Measurements from ENCODE around the gene SORCS2.
"Not testable (repeated sequence)": the region's sequence is repeated elsewhere in the genome, so short reads cannot be mapped to it uniquely, and the experiment has no call there.

SORCS2 gene

GRCh38 chr4:7212921-7213320, 20.6 kb downstream of the SORCS2 start:
- DNase-seq (ENCODE audit: low spot score): no peak
- H3K4me3 ChIP-seq: no peak overlapping the region
- no peak overlapping the region for H3K27ac ChIP-seq

DNA sequence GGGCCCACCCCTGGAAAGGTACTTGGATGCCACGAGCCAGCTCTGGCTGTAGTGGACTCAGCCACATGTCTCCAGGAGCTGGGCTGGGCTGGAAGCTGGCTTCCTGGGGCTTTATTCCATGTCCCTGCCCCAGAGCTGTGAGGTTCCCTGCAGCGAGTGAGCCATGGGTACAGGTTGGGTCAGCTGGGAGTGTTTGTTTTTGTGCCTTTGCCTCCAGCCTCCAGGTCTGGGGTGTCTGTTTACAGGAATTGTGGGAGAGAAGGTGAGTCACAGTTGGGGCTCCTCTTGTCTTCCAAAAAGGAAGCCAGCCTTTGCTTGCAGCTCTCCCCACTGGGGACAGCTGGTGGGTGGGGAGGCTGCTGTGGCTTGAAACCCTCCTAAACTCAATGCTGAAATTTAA, 21.5 kb downstream of the SORCS2 start:
- no peak for DNase-seq (ENCODE audit: low spot score)
- no peak for TF ChIP-seq CTCF (IDR thresholded peaks at IDR 0.05)
- Histone ChIP-seq H3K4me3 (no peak overlapping the region), H3K27ac (no peak overlapping the region)

More at GRCh38 chr4:7212921-7213320, 20.6 kb downstream of the SORCS2 start:
- TF ChIP-seq CTCF (IDR thresholded peaks at IDR 0.05): no peak

- TF ChIP-seq CTCF (IDR thresholded peaks at IDR 0.05): no peak
- Histone ChIP-seq H3K4me3 (no peak overlapping the region), H3K27ac (no peak overlapping the region)
- no peak for DNase-seq (ENCODE audit: low spot score)
Measured at GRCh38 chr4:7214359-7214758, 22.0 kb downstream of the SORCS2 start.

DNA sequence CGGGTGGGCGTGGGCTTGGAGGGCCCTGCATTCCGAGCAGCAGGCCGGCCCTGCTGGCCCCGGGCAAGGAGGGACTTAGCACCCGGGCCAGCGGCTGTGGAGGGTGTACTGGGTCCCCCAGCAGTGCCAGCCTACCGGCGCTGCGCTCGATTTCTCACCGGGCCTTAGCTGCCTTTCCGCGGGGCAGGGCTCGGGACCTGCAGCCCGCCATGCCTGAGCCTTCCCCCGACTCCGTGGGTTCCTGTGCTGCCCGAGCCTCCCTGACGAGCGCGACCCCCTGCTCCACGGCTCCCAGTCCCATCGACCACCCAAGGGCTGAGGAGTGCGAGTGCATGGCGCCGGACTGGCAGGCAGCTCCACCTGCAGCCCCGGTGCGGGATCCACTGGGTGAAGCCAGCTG, 22.8 kb downstream of the SORCS2 start:
- not testable (repeated sequence) for H3K4me3 ChIP-seq; DNase-seq (ENCODE audit: low spot score); H3K27ac ChIP-seq

DNA sequence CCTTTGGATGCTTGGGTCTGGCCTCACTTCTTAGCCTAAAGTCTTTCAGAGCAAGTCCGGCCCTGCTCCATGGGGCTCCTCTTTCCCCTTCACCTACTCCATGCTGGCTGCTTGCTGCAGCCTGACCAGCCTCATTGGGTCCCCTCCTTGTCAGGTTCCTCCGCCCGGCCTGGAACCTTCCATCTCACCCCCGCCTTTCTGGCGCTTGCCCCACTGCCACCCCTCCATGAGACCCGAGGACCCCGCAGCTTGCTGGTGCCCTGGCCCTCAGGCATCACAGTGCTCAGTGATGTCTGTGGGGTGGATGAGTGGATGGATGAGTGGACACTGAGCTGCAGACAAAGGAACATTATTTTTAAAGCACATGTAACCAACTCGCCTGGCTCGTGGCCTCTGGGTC, 24.7 kb downstream of the SORCS2 start:
- H3K27ac ChIP-seq: no peak overlapping the region
- no peak for DNase-seq (ENCODE audit: low spot score)
- no peak for TF ChIP-seq CTCF (IDR thresholded peaks at IDR 0.05)
- no peak overlapping the region for H3K4me3 ChIP-seq

GRCh38 chr4:7217474-7218321, 25.4 kb downstream of the SORCS2 start:
- DNase-seq (ENCODE audit: low spot score): no peak
- no peak overlapping the region for H3K4me3 ChIP-seq
- no peak overlapping the region for H3K27ac ChIP-seq
- TF ChIP-seq CTCF (IDR thresholded peaks at IDR 0.05): no peak

- no peak for DNase-seq (ENCODE audit: low spot score)
- no peak overlapping the region for H3K4me3 ChIP-seq
- H3K27ac ChIP-seq: no peak overlapping the region
- no peak for TF ChIP-seq CTCF (IDR thresholded peaks at IDR 0.05)
Measured at GRCh38 chr4:7218686-7219085, 26.3 kb downstream of the SORCS2 start.
